SJSA1 (cell line): ENCODE results near the gene BBS1. TPM values are rescaled to one million over a fixed set of nuclear protein-coding genes. Genes with fewer than 3 reads are reported as not detected.
A peak's percentile ranks its signal among the peaks of the same experiment; 100 is the strongest.

Experiments used
- DNase-seq, 2 experiments: peaks; one replicate each; pipeline ENCODE4 v3.0.0-alpha.2; 2015 to 2020; ENCODE audit warnings: low spot score in 2 of 2, low read depth in 1 of 2
- H3K27ac ChIP-seq: fragments of 250-450 bp; sonication (Bioruptor Pico); 2 replicates; pipeline ENCODE4 v1.5.1; 2020; ENCODE audit warnings: mild to moderate bottlenecking, moderate library complexity
- H3K27me3 ChIP-seq: fragments of 250-450 bp; sonication (Bioruptor Pico); replicated peaks from 2 replicates; pipeline ENCODE4 v1.5.1; 2020; ENCODE audit warnings: mild to moderate bottlenecking, moderate library complexity
- H3K36me3 ChIP-seq: fragments of 250-450 bp; sonication (Bioruptor Pico); 2 replicates; pipeline ENCODE4 v1.5.1; 2020; ENCODE audit warnings: mild to moderate bottlenecking
- H3K4me1 ChIP-seq: fragments of 250-450 bp; sonication (Bioruptor Pico); replicated peaks from 2 replicates; pipeline ENCODE4 v1.6.1; 2021; ENCODE audit warnings: mild to moderate bottlenecking
- H3K4me3 ChIP-seq: fragments of 250-450 bp; sonication (Bioruptor Pico); 2 replicates; pipeline ENCODE4 v1.5.1; 2020; ENCODE audit warnings: mild to moderate bottlenecking
- H3K9me3 ChIP-seq: fragments of 250-450 bp; sonication (Bioruptor Pico); replicated peaks from 2 replicates; pipeline ENCODE4 v1.5.1; 2020; ENCODE audit warnings: mild to moderate bottlenecking
- total RNA-seq: library from RNA; depleted of rRNA; stranded (reverse); fragments of >200 nt; shearing (Covaris generic); gene quantifications from 2 replicates; pipeline ENCODE4 v1.2.3, GENCODE V29; 2014

Gene BBS1
- total RNA-seq, 1 experiment from 2014 or later, result 28.7 TPM

- Histone ChIP-seq H3K27me3 (peaks cover 56% of the 10 kb centered on the region), H3K4me3 (no peak overlapping the region), H3K4me1 (no peaks in the 10 kb centered on the region), H3K9me3 (no peaks in the 10 kb centered on the region; the same call in none of the 2 replicates), H3K27ac (no peak overlapping the region), H3K36me3 (no peaks in the 10 kb centered on the region)
- no peak for DNase-seq
These were observed 48.9 kb downstream of the BBS1 start for GRCh38 chr11:66559142-66559865.

DNA sequence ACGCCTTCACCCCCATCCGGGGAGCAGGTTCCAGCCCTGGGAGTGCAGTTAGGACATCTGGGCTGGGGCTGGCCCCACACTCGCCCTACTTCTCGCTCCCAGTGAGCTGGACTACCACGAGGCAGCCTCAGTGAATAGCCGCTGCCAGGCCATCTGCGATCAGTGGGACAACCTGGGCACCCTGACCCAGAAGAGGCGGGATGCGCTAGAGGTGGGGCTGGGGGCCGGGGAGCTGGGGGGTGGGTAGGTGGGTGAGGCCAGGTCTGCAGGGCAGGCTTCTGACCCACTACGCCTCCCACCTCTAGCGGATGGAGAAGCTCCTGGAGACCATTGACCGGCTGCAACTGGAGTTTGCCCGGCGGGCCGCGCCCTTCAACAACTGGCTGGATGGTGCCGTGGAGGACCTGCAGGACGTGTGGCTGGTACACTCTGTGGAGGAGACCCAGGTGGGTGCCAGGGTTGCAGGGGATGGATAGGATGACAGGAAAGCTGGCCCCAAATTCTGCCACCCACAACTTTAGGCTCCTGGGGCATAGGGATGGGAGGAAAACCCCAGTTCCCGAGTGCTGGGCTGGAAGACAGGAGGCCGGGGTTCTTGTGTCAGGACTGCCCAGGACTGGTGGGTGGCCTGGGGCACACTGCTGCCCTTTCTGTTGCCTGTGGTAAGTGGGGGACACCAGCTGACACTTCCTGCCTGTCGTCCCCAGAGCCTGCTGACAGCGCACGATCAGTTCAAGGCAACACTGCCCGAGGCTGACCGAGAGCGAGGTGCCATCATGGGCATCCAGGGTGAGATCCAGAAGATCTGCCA is 49.6 kb downstream of the BBS1 start:
- no peak for DNase-seq
- Histone ChIP-seq H3K9me3 (no peaks in the 10 kb centered on the region; the same call in 1 of the 2 replicates), H3K27ac (no peak overlapping the region), H3K36me3 (no peaks in the 10 kb centered on the region), H3K27me3 (peaks cover 56% of the 10 kb centered on the region), H3K4me1 (no peaks in the 10 kb centered on the region), H3K4me3 (no peak overlapping the region)

- Histone ChIP-seq H3K4me3 (no peak overlapping the region), H3K27ac (no peak overlapping the region), H3K4me1 (no peaks in the 10 kb centered on the region), H3K9me3 (no peaks in the 10 kb centered on the region; the same call in 1 of the 2 replicates), H3K36me3 (no peaks in the 10 kb centered on the region), H3K27me3 (peaks cover 54% of the 10 kb centered on the region)
- no peak for DNase-seq
These were observed 50.9 kb downstream of the BBS1 start for GRCh38 chr11:66561178-66561974.

- no peak for DNase-seq
- Histone ChIP-seq H3K4me3 (no peak overlapping the region), H3K36me3 (no peaks in the 10 kb centered on the region), H3K9me3 (no peaks in the 10 kb centered on the region; the same call in 1 of the 2 replicates), H3K4me1 (no peaks in the 10 kb centered on the region), H3K27me3 (peaks cover 51% of the 10 kb centered on the region), H3K27ac (no peak overlapping the region)
These were observed 51.5 kb downstream of the BBS1 start for GRCh38 chr11:66561975-66562248.

DNA sequence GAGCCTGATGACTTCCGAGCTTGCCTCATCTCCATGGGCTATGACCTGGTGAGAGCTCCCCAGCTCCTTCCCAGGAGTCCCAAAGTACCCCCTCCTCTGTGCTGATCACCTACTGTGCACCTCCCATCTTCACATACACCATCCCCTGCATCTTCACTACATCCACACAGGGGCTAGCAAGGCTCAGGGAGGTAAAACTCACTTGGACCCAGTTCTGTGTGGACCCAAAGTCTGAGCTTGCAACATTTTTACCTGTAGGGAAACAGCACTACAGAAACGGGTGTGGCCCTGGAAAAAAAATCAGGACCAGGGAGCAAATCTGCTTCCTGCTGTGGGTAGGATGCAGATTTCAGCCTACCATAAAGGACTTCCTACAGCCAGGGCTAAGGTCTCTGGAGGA is 51.8 kb downstream of the BBS1 start:
- no peaks in the 10 kb centered on the region; the same call in 1 of the 2 replicates for H3K9me3 ChIP-seq
- H3K4me1 ChIP-seq, result no peaks in the 10 kb centered on the region
- H3K36me3 ChIP-seq, result no peaks in the 10 kb centered on the region
- peaks cover 51% of the 10 kb centered on the region for H3K27me3 ChIP-seq
- DNase-seq, result no peak
- H3K27ac ChIP-seq, result no peak overlapping the region
- H3K4me3 ChIP-seq, result no peak overlapping the region

DNA sequence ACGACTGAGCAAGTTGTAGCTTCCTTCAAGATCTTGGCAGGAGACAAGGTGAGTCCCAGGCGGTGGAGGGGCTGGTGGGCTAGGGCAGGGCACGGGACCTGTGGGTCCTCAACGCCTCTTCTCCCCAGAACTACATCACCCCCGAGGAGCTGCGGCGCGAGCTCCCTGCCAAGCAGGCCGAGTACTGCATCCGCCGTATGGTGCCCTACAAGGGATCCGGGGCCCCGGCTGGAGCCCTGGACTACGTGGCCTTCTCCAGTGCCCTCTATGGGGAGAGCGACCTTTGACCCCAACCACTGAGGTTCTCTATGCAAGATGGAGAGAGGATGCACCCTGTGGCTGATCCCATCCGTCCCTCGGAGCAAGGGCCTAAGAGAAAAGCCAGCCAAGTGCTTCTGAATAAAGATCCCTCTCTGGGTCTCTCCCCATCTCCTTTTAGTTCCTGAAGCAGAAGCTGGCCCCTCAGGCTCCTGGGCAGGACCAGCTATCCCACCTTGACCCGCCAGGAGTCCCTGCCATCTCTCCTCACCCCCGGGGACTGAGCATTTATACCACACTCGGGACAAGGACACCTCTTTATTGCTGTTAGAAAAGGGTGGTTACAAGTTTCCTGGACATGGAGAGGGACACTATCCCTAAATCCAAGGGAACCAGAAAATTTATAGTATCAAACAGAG is 52.6 kb downstream of the BBS1 start:
- Histone ChIP-seq H3K27me3 (peaks cover 53% of the 10 kb centered on the region), H3K9me3 (no peaks in the 10 kb centered on the region; the same call in 1 of the 2 replicates), H3K4me1 (peaks cover 3% of the 10 kb centered on the region), H3K4me3 (no peak overlapping the region), H3K27ac (no peak overlapping the region), H3K36me3 (no peaks in the 10 kb centered on the region)
- DNase-seq, result no peak

GRCh38 chr11:66563832-66564231 is 53.4 kb downstream of the BBS1 start:
- no peak for DNase-seq
- Histone ChIP-seq H3K27me3 (peaks cover 53% of the 10 kb centered on the region), H3K9me3 (no peaks in the 10 kb centered on the region; the same call in 1 of the 2 replicates), H3K36me3 (no peaks in the 10 kb centered on the region), H3K4me1 (peaks cover 10% of the 10 kb centered on the region), H3K4me3 (no peak overlapping the region), H3K27ac (no peak overlapping the region)

GRCh38 chr11:66564538-66564937 is 54.1 kb downstream of the BBS1 start:
- no peak for DNase-seq
- Histone ChIP-seq H3K36me3 (no peaks in the 10 kb centered on the region), H3K27ac (no peak overlapping the region), H3K9me3 (no peaks in the 10 kb centered on the region; the same call in 1 of the 2 replicates), H3K4me1 (peaks cover 10% of the 10 kb centered on the region), H3K27me3 (peaks cover 56% of the 10 kb centered on the region), H3K4me3 (no peak overlapping the region)

- Histone ChIP-seq H3K27me3 (peaks cover 56% of the 10 kb centered on the region), H3K9me3 (no peaks in the 10 kb centered on the region; the same call in 1 of the 2 replicates), H3K27ac (no peak overlapping the region), H3K4me1 (peaks cover 10% of the 10 kb centered on the region), H3K36me3 (no peaks in the 10 kb centered on the region), H3K4me3 (no peak overlapping the region)
- DNase-seq, result no peak
These were observed 54.5 kb downstream of the BBS1 start for GRCh38 chr11:66564984-66565383.

GRCh38 chr11:66566221-66566620 is 55.8 kb downstream of the BBS1 start:
- H3K27me3 ChIP-seq, result peaks cover 50% of the 10 kb centered on the region
- peaks cover 10% of the 10 kb centered on the region for H3K4me1 ChIP-seq
- no peaks in the 10 kb centered on the region for H3K36me3 ChIP-seq
- H3K9me3 ChIP-seq, result no peaks in the 10 kb centered on the region
- H3K4me3 ChIP-seq, result no peak overlapping the region
- H3K27ac ChIP-seq, result no peak overlapping the region
- DNase-seq, result no peak

DNA sequence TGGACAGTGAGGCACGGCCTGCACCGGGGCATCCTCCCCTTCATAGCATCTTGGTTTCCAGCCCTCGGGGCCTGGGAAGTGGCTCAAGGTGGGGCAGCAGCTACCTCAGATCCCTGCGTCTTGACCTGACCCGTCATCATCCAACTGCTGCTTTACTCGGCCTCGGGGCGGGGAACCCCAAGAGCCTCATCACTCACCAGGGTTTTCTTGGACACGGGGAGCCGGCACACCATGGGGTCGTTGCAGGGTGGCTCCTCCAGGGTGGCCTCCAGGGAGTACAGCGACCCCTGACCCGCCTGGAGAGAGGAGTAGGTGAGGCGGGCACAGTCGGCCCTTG is 57.3 kb downstream of the BBS1 start:
- DNase-seq, result no peak
- H3K27ac ChIP-seq, result no peak overlapping the region
- H3K27me3 ChIP-seq, result peaks cover 42% of the 10 kb centered on the region
- H3K4me1 ChIP-seq, result peaks cover 10% of the 10 kb centered on the region
- no peaks in the 10 kb centered on the region for H3K36me3 ChIP-seq
- no peaks in the 10 kb centered on the region for H3K9me3 ChIP-seq
- peak overlapping the region; percentile 36; the same call in 1 of the 2 replicates for H3K4me3 ChIP-seq

DNA sequence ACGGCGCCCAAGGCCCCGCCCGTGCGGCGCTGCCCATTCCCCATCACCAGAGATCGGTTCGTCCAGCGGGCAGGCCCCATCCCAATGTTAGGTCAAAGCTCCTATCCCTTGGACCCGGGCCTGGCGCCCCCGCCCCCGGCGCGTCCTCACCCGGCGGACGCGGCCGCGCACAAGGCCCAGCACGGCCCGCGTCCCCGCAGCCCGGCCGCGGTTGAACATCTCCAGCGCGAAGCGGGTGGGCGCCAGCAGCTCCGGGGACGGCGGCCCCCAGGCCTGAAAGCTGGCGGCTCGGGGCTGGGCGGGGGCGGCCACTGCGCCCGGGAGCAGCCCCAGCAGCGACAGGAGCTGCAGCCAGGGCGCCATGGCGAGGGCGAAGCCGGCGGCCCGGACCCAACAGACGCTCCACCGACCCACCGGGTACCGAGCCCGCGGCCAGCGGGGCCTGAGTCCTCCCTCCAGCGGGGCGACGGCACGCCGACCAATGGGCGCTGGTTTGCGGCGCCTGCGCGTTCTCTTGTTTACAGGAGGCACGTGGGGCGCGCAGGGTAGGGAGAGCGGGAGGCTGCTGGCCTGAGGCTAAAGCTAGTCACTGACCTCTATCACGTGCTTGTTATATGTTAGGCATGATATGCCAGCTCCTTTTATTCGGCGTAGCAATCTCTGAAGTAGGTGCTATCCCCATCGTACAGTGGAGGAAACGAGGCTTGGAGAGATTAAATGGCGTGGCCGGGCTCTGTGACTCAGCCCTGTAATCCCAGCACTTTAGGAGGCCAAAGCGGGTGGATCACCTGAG is 57.9 kb downstream of the BBS1 start, which contains the start of gene CTSF:
TSS of gene CTSF (minus strand) at position 483 of the 793 bp plus-strand sequence. CDS start at position 363, 120 bp downstream.
- Histone ChIP-seq H3K27ac (no peak within 1 kb of the TSS), H3K9me3 (no peaks in the 10 kb centered on the region)

GRCh38 chr11:66569076-66569475 is 58.6 kb downstream of the BBS1 start:
- Histone ChIP-seq H3K27ac (no peak overlapping the region), H3K36me3 (no peaks in the 10 kb centered on the region), H3K9me3 (no peaks in the 10 kb centered on the region), H3K4me3 (no peak overlapping the region), H3K4me1 (peaks cover 10% of the 10 kb centered on the region), H3K27me3 (peaks cover 33% of the 10 kb centered on the region)
- DNase-seq, result no peak

More for the DNA sequence above, 57.9 kb downstream of the BBS1 start, which contains the start of gene CTSF:
- DNase-seq, result peak; percentile 72 to 84
- peaks cover 10% of the 10 kb centered on the region for H3K4me1 ChIP-seq
- H3K36me3 ChIP-seq, result no peaks in the 10 kb centered on the region
- peaks cover 37% of the 10 kb centered on the region for H3K27me3 ChIP-seq
- peak within 1 kb of the TSS; percentile 36 for H3K4me3 ChIP-seq
